GM12873 (cell line): ENCODE results near the gene GSTM1.

Source experiments
- CTCF ChIP-seq: IDR thresholded peaks from 2 replicates; pipeline ENCODE4 v1.5.1; 2012; ENCODE audit warnings: low read depth, mild to moderate bottlenecking, moderate library complexity, low read length, control low read depth; ENCODE audit not compliant: insufficient read depth; ENCODE audit errors: missing control alignments

Gene GSTM1

GRCh38 chr1:109664671-109665070 is 22.9 kb upstream of the GSTM1 start:
- TF ChIP-seq CTCF, result no peak

- TF ChIP-seq CTCF, result no peak
These were observed 20.0 kb upstream of the GSTM1 start, which contains the start of gene GSTM2 for GRCh38 chr1:109667452-109668122. Gene GSTM2 (plus strand): TSS chr1:109668057. CDS start chr1:109668116, 59 bp downstream.

GRCh38 chr1:109668123-109668775 is 19.4 kb upstream of the GSTM1 start:
- TF ChIP-seq CTCF, result no peak

GRCh38 chr1:109669246-109669948 is 18.2 kb upstream of the GSTM1 start:
- no peak for TF ChIP-seq CTCF

GRCh38 chr1:109671067-109671466 is 16.6 kb upstream of the GSTM1 start:
- no peak for TF ChIP-seq CTCF

GRCh38 chr1:109677459-109677858 is 10.2 kb upstream of the GSTM1 start:
- no peak for TF ChIP-seq CTCF

- no peak for TF ChIP-seq CTCF
These were observed 2.3 kb downstream of the GSTM1 start for GRCh38 chr1:109689844-109690405.
